ENCODE results near the gene NPHP4.

DNA sequence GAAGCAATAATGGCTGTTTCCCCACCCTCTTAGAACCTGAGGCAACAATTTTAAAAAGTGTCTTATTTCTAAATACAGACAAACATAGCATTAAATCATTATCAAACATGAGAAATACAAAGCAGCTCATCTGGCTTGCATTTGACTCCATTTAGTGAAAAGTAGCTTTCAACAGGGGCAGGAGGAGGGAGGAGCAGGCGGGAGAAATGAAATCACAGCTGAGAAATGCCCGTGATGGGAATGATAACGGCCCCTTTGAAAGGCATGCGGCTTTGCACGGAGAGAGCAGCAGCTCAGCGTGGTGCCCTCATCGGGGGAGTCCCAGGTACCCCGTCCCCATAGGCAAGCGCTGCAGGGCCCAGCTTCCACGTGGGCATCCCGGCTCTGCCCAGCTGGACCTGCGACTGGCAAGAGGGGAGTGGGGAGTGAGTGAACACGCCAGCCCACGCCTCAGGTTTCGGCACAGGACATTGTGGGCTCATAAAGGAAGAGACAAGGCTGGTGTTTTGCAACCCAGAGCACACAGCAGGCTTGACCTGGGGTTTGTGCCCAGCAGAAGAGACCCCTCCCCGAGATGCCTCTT lies 134.6 kb downstream of the NPHP4 start:
- TF ChIP-seq, protein P1, sequence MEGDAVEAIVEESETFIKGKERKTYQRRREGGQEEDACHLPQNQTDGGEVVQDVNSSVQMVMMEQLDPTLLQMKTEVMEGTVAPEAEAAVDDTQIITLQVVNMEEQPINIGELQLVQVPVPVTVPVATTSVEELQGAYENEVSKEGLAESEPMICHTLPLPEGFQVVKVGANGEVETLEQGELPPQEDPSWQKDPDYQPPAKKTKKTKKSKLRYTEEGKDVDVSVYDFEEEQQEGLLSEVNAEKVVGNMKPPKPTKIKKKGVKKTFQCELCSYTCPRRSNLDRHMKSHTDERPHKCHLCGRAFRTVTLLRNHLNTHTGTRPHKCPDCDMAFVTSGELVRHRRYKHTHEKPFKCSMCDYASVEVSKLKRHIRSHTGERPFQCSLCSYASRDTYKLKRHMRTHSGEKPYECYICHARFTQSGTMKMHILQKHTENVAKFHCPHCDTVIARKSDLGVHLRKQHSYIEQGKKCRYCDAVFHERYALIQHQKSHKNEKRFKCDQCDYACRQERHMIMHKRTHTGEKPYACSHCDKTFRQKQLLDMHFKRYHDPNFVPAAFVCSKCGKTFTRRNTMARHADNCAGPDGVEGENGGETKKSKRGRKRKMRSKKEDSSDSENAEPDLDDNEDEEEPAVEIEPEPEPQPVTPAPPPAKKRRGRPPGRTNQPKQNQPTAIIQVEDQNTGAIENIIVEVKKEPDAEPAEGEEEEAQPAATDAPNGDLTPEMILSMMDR (conservative IDR thresholded peaks at IDR 0.05; ENCODE audit: low read depth, low read length): no peak
- no peak for TF ChIP-seq EZH2 (IDR thresholded peaks at IDR 0.05; ENCODE audit: low read length, unreplicated experiment)
